Uterus (tissue), 2 donors: ENCODE measurements around the gene GPR68.

ENCODE experiments used
- CTCF ChIP-seq, 4 experiments: fragments of 200-600 bp in 2 of 4; fragments of 450-650 bp in 2 of 4; sonication (generic) in 2 of 4; IDR thresholded peaks; one replicate each; pipeline ENCODE4 v1.5.1; 2016 to 2019; ENCODE audit warnings: antibody characterized with exemption in 4 of 4, mild to moderate bottlenecking in 2 of 4, moderate library complexity in 1 of 4
- POLR2A ChIP-seq, 2 donors: fragments of 450-650 bp; IDR thresholded peaks; one replicate each; pipeline ENCODE4 v1.6.1; 2016; ENCODE audit warnings: antibody characterized with exemption in 2 of 2, mild to moderate bottlenecking in 1 of 2, moderate library complexity in 1 of 2

GRCh38 chr14:91243074-91243471 lies 1.4 kb downstream of the GPR68 start:
- TF ChIP-seq CTCF (IDR thresholded peaks at IDR 0.05): no peak
- no peak for TF ChIP-seq POLR2A (IDR thresholded peaks at IDR 0.05)
